A549 (cell line): Measurements from ENCODE around the gene LST1.

Source experiments
- CTCF ChIP-seq: fragments of >200 bp; sonication (Bioruptor Twin); formaldehyde crosslinking; IDR thresholded peaks from 3 replicates; pipeline ENCODE4 v1.5.1; 2016
- RFX5 ChIP-seq: fragments of 450-650 bp; IDR thresholded peaks from 2 replicates; pipeline ENCODE4 v1.7.1; 2014; ENCODE audit warnings: antibody characterized with exemption, mild to moderate bottlenecking, moderate library complexity

- TF ChIP-seq RFX5 (no peak), CTCF (no peak)
These were observed 35.9 kb downstream of the LST1 start for GRCh38 chr6:31621991-31622390.
